GM15510 (cell line): ENCODE results near the gene PKD1L1.

Source experiments
- POLR2A ChIP-seq: IDR thresholded peaks from 3 replicates; pipeline ENCODE4 v1.6.1; 2011; ENCODE audit warnings: borderline replicate concordance; ENCODE audit not compliant: insufficient read length; ENCODE audit errors: extremely low read depth

Gene PKD1L1

GRCh38 chr7:47948141-47948790 is at the start of gene PKD1L1:
PKD1L1 (minus strand) TSS chr7:47948466; CDS start chr7:47948440, 26 bp downstream.
- TF ChIP-seq POLR2A, result no peak

GRCh38 chr7:47992446-47992845 is 44.2 kb upstream of the PKD1L1 start:
- no peak for TF ChIP-seq POLR2A

GRCh38 chr7:47991741-47992311 is 43.6 kb upstream of the PKD1L1 start:
- peak; percentile 65 for TF ChIP-seq POLR2A

- TF ChIP-seq POLR2A, result no peak
These were observed 43.0 kb upstream of the PKD1L1 start for GRCh38 chr7:47991270-47991669.

- TF ChIP-seq POLR2A, result no peak
These were observed 42.3 kb upstream of the PKD1L1 start for GRCh38 chr7:47990592-47990991.

- no peak for TF ChIP-seq POLR2A
These were observed 40.5 kb upstream of the PKD1L1 start for GRCh38 chr7:47988496-47989386.

GRCh38 chr7:47982610-47983009 is 34.3 kb upstream of the PKD1L1 start:
- no peak for TF ChIP-seq POLR2A

- no peak for TF ChIP-seq POLR2A
These were observed 31.5 kb upstream of the PKD1L1 start for GRCh38 chr7:47979832-47980181.

GRCh38 chr7:47979145-47979831 is 31.0 kb upstream of the PKD1L1 start, which contains the start of gene HUS1:
HUS1 (minus strand) TSS chr7:47979615; CDS start chr7:47979519, 96 bp downstream.
- peak; percentile 83 for TF ChIP-seq POLR2A

GRCh38 chr7:47978790-47979144 is 30.5 kb upstream of the PKD1L1 start:
- TF ChIP-seq POLR2A, result no peak

GRCh38 chr7:47973739-47974138 is 25.5 kb upstream of the PKD1L1 start:
- TF ChIP-seq POLR2A, result no peak

GRCh38 chr7:47970761-47971160 is 22.5 kb upstream of the PKD1L1 start:
- TF ChIP-seq POLR2A, result no peak

- TF ChIP-seq POLR2A, result no peak
These were observed 20.8 kb upstream of the PKD1L1 start for GRCh38 chr7:47968847-47969774.

- TF ChIP-seq POLR2A, result no peak
These were observed 19.4 kb upstream of the PKD1L1 start for GRCh38 chr7:47967708-47968107.
